Raji (cell line): ENCODE results near the gene RNF44.

Source experiments
- POLR2A ChIP-seq: IDR thresholded peaks from 2 replicates; pipeline ENCODE4 v1.6.1; 2011; ENCODE audit warnings: low read depth, low read length, control low read depth; ENCODE audit not compliant: insufficient read depth

The RNF44 gene

GRCh38 chr5:176521286-176521685, 15.9 kb downstream of the RNF44 start:
- no peak for TF ChIP-seq POLR2A

GRCh38 chr5:176519810-176520720, 17.1 kb downstream of the RNF44 start:
- no peak for TF ChIP-seq POLR2A

GRCh38 chr5:176517053-176517661, 20.0 kb downstream of the RNF44 start:
- no peak for TF ChIP-seq POLR2A

- TF ChIP-seq POLR2A: no peak
Measured at GRCh38 chr5:176515396-176515795, 21.8 kb downstream of the RNF44 start.

- no peak for TF ChIP-seq POLR2A
Measured at GRCh38 chr5:176514244-176514950, 22.8 kb downstream of the RNF44 start.

GRCh38 chr5:176513788-176514187, 23.4 kb downstream of the RNF44 start:
- TF ChIP-seq POLR2A: no peak

- TF ChIP-seq POLR2A: no peak
Measured at GRCh38 chr5:176508603-176509002, 28.6 kb downstream of the RNF44 start.

GRCh38 chr5:176507911-176508310, 29.3 kb downstream of the RNF44 start:
- no peak for TF ChIP-seq POLR2A

GRCh38 chr5:176503496-176503895, 33.7 kb downstream of the RNF44 start:
- no peak for TF ChIP-seq POLR2A

- TF ChIP-seq POLR2A: no peak
Measured at GRCh38 chr5:176501333-176501732, 35.9 kb downstream of the RNF44 start.

GRCh38 chr5:176500511-176500910, 36.7 kb downstream of the RNF44 start:
- TF ChIP-seq POLR2A: no peak

- TF ChIP-seq POLR2A: no peak
Measured at GRCh38 chr5:176499273-176499672, 37.9 kb downstream of the RNF44 start.

GRCh38 chr5:176497852-176498251, 39.4 kb downstream of the RNF44 start:
- TF ChIP-seq POLR2A: no peak

- no peak for TF ChIP-seq POLR2A
Measured at GRCh38 chr5:176492431-176492830, 44.8 kb downstream of the RNF44 start.

GRCh38 chr5:176491901-176492300, 45.3 kb downstream of the RNF44 start:
- no peak for TF ChIP-seq POLR2A

GRCh38 chr5:176491101-176491502, 46.1 kb downstream of the RNF44 start:
- TF ChIP-seq POLR2A: no peak

GRCh38 chr5:176490301-176490700, 46.9 kb downstream of the RNF44 start:
- no peak for TF ChIP-seq POLR2A

GRCh38 chr5:176489077-176489476, 48.1 kb downstream of the RNF44 start:
- no peak for TF ChIP-seq POLR2A
